Body of pancreas (tissue), 4 donors: ENCODE measurements around the gene PGA3.

ENCODE experiments used
- CTCF ChIP-seq, 7 experiments: fragments of 450-650 bp in 4 of 7; fragments of 200-600 bp in 3 of 7; sonication (generic) in 3 of 7; IDR thresholded peaks; one replicate each; pipeline ENCODE4 v1.5.1; 2016 to 2019; ENCODE audit warnings: antibody characterized with exemption in 7 of 7
- POLR2A ChIP-seq, 3 donors: fragments of 450-650 bp; IDR thresholded peaks; one replicate each; pipeline ENCODE4 v1.6.1; 2016; ENCODE audit warnings: antibody characterized with exemption in 3 of 3, mild to moderate bottlenecking in 2 of 3

GRCh38 chr11:61168042-61168688 lies 35.1 kb upstream of the PGA3 start:
- TF ChIP-seq CTCF (IDR thresholded peaks at IDR 0.05) (no peak), POLR2A (IDR thresholded peaks at IDR 0.05) (no peak)
